SK-N-SH (cell line): ENCODE data around the gene CUBN. TPM values are rescaled to one million over a fixed set of nuclear protein-coding genes. Genes with fewer than 3 reads are reported as not detected.

ENCODE experiments used
- CTCF ChIA-PET: fragments of 300-600, 350-600 bp; formaldehyde crosslinking; extraction: SDS; loops from one replicate; lab custom pipeline; 2021; lab: Yijun Ruan, JAX
- POLR2A ChIA-PET: fragments of 350-600 bp; sonication (Branson Sonifier 250); formaldehyde crosslinking; extraction: SDS; loops from one replicate; lab custom pipeline; 2020; ENCODE audit warnings: antibody characterized with exemption, inconsistent platforms; lab: Yijun Ruan, JAX
- DNase-seq: peaks from one replicate; pipeline ENCODE4 v3.0.0; 2012
- H2AFZ ChIP-seq: fragments of 200-600 bp; sonication (generic); 2 replicates; pipeline ENCODE4 v1.8.1; 2016; ENCODE audit warnings: antibody characterized with exemption, mild to moderate bottlenecking, low read depth
- H3F3A ChIP-seq: fragments of 200-600 bp; sonication (generic); replicated peaks from 2 replicates; pipeline ENCODE3; 2016; ENCODE audit warnings: antibody characterized with exemption, mild to moderate bottlenecking; ENCODE audit not compliant: insufficient read depth
- H3K27ac ChIP-seq, 2 experiments: fragments of 200-500 bp in 1 of 2; fragments of 200-600 bp in 1 of 2; sonication (Bioruptor generic) in 1 of 2; sonication (generic), shearing (Covaris generic) in 1 of 2; 2 replicates each; pipeline versions ENCODE4 v1.5.1 to v1.6.1; 2014 to 2016; ENCODE audit warnings: low read depth in 2 of 2, inconsistent platforms in 1 of 2, low read length in 1 of 2, mild to moderate bottlenecking in 1 of 2, mixed read lengths in 1 of 2
- H3K27me3 ChIP-seq: fragments of 200-600 bp; sonication (generic), shearing (Covaris generic); 2 replicates; pipeline ENCODE4 v1.6.1; 2016; ENCODE audit warnings: mixed run types; ENCODE audit not compliant: insufficient read depth
- H3K36me3 ChIP-seq, 2 experiments: fragments of 200-500 bp in 1 of 2; fragments of 200-600 bp in 1 of 2; sonication (Bioruptor generic) in 1 of 2; sonication (generic) in 1 of 2; replicated peaks in 1 of 2; 2 replicates each; pipeline versions ENCODE3 to v1.5.1; 2014 to 2016; ENCODE audit warnings: low read length in 1 of 2, mild to moderate bottlenecking in 1 of 2; ENCODE audit not compliant: insufficient read depth in 2 of 2, control insufficient read depth in 1 of 2
- H3K4me1 ChIP-seq, 2 experiments: fragments of 200-500 bp in 1 of 2; fragments of 200-600 bp in 1 of 2; sonication (Bioruptor generic) in 1 of 2; sonication (generic), shearing (Covaris generic) in 1 of 2; 2 replicates each; pipeline versions ENCODE4 v1.5.1 to v1.6.1; 2014 to 2016; ENCODE audit warnings: low read depth in 1 of 2, low read length in 1 of 2, mixed run types in 1 of 2; ENCODE audit not compliant: insufficient read depth in 2 of 2, control insufficient read depth in 1 of 2
- H3K4me2 ChIP-seq: fragments of 200-600 bp; sonication (generic), shearing (Covaris generic); 2 replicates; pipeline ENCODE4 v1.6.1; 2017; ENCODE audit warnings: mixed run types
- H3K4me3 ChIP-seq, 2 experiments: fragments of 200-500 bp in 1 of 2; fragments of 200-600 bp in 1 of 2; sonication (Bioruptor generic) in 1 of 2; sonication (generic), shearing (Covaris generic) in 1 of 2; 2 replicates each; pipeline versions ENCODE4 v1.5.1 to v1.8.1; 2014 to 2016; ENCODE audit warnings: low read depth in 2 of 2, inconsistent platforms in 1 of 2, low read length in 1 of 2, mild to moderate bottlenecking in 1 of 2, mixed read lengths in 1 of 2, moderate library complexity in 1 of 2
- H3K79me2 ChIP-seq: fragments of 200-600 bp; sonication (generic); 2 replicates; pipeline ENCODE4 v1.8.1; 2017; ENCODE audit warnings: mild to moderate bottlenecking; ENCODE audit not compliant: insufficient read depth
- H3K9ac ChIP-seq: fragments of 200-600 bp; sonication (generic); 2 replicates; pipeline ENCODE4 v1.6.1; 2017; ENCODE audit warnings: mixed run types
- H3K9me2 ChIP-seq: fragments of 200-600 bp; sonication (generic); 2 replicates; pipeline ENCODE4 v1.6.1; 2017; ENCODE audit warnings: mixed run types
- H3K9me3 ChIP-seq: fragments of 200-600 bp; sonication (generic); 2 replicates; pipeline ENCODE4 v1.6.1; 2017; ENCODE audit warnings: mixed run types, mild to moderate bottlenecking, moderate library complexity
- H4K20me1 ChIP-seq: fragments of 200-600 bp; sonication (generic); 2 replicates; pipeline ENCODE4 v1.6.1; 2017; ENCODE audit warnings: mild to moderate bottlenecking, mixed run types; ENCODE audit not compliant: insufficient read depth
- ELF1 ChIP-seq: IDR thresholded peaks from 2 replicates; pipeline ENCODE4 v1.4.0; 2012
- EP300 ChIP-seq, 2 experiments: IDR thresholded peaks; 2 replicates each; pipeline versions ENCODE4 v1.4.0 to v1.6.1; 2012; ENCODE audit warnings: borderline replicate concordance in 1 of 2, low read depth in 1 of 2, low read length in 1 of 2
- EZH2phosphoT487 ChIP-seq: fragments of 200-600 bp; sonication (generic); IDR thresholded peaks from 2 replicates; pipeline ENCODE4 v1.6.1; 2017; ENCODE audit warnings: low read depth, mixed run types, mild to moderate bottlenecking, antibody characterized with exemption, moderate library complexity, borderline replicate concordance
- FOXJ3 ChIP-seq: sonication (generic); formaldehyde crosslinking; IDR thresholded peaks from 2 replicates; pipeline ENCODE4 v1.5.1; 2020; ENCODE audit warnings: mild to moderate bottlenecking, missing genetic modification reagents
- GABPA ChIP-seq: IDR thresholded peaks from 2 replicates; pipeline ENCODE4 v1.4.0; 2012; ENCODE audit warnings: low read depth, mild to moderate bottlenecking
- TCF12 ChIP-seq: IDR thresholded peaks from 2 replicates; pipeline ENCODE4 v1.4.0; 2012
- TEAD4 ChIP-seq: IDR thresholded peaks from 2 replicates; pipeline ENCODE4 v1.4.0; 2012; ENCODE audit warnings: mild to moderate bottlenecking, borderline replicate concordance; ENCODE audit not compliant: insufficient read depth
- WGBS: methylation state at CpG from one replicate; pipeline ENCODE4 v1.1.6; 2017; ENCODE audit warnings: low lambda C conversion rate; 5-methylcytosine and 5-hydroxymethylcytosine counted together
- polyA plus RNA-seq, 3 experiments: library from polyadenylated mRNA; depleted of rRNA; stranded (reverse); fragments of >200 nt; gene quantifications; 2 replicates each; pipeline ENCODE4 v1.2.3, GENCODE V29; 2012
- TF ChIP-seq, protein P1 (sequence below): IDR thresholded peaks from 2 replicates; pipeline ENCODE4; 2012

The CUBN gene
- polyA plus RNA-seq, 1 of the 3 experiments (the other 2 are of a cell fraction), result 2.4 TPM

- CTCF ChIA-PET, result no interaction called here
These were observed 34.8 kb downstream of the CUBN start for GRCh38 chr10:17094844-17095243.

GRCh38 chr10:17092986-17093803 lies 36.4 kb downstream of the CUBN start:
- H3K9ac ChIP-seq, result no peak overlapping the region
- no peak overlapping the region for H3K4me3 ChIP-seq
- ChIA-PET POLR2A (no interaction called here), CTCF (no interaction called here)
- H3F3A ChIP-seq, result no peaks in the 10 kb centered on the region
- peaks cover 2 to 6% of the 10 kb centered on the region in 2 experiments; a peak in 2 of 4 replicates for H3K4me1 ChIP-seq
- no peak overlapping the region for H2AFZ ChIP-seq
- H3K9me3 ChIP-seq, result peaks cover 27% of the 10 kb centered on the region
- no peak for DNase-seq
- peak; percentile 12 to 77; a peak in 2 of 4 replicates for TF ChIP-seq EP300 (IDR thresholded peaks at IDR 0.05; ENCODE audit: borderline replicate concordance in 1 of 2, low read depth in 1 of 2, low read length in 1 of 2)
- TF ChIP-seq, protein P1, sequence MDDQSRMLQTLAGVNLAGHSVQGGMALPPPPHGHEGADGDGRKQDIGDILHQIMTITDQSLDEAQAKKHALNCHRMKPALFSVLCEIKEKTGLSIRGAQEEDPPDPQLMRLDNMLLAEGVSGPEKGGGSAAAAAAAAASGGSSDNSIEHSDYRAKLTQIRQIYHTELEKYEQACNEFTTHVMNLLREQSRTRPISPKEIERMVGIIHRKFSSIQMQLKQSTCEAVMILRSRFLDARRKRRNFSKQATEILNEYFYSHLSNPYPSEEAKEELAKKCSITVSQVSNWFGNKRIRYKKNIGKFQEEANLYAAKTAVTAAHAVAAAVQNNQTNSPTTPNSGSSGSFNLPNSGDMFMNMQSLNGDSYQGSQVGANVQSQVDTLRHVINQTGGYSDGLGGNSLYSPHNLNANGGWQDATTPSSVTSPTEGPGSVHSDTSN, result peak; percentile 59; the same call in 1 of the 2 replicates
- no peak for TF ChIP-seq EZH2phosphoT487
- peak; percentile 71 for TF ChIP-seq TCF12
- no peaks in the 10 kb centered on the region for H3K79me2 ChIP-seq
- peaks cover 0 to 11% of the 10 kb centered on the region in 2 experiments for H3K36me3 ChIP-seq
- H3K27ac ChIP-seq, result peak overlapping the region; percentile 35 to 89; a peak in 3 of 4 replicates
- no peaks in the 10 kb centered on the region for H3K9me2 ChIP-seq
- WGBS, result 25% methylated on average over 5 of the region's 5 CpGs
- H3K27me3 ChIP-seq, result no peaks in the 10 kb centered on the region
- H4K20me1 ChIP-seq, result no peaks in the 10 kb centered on the region
- H3K4me2 ChIP-seq, result no peak overlapping the region

More at GRCh38 chr10:17094844-17095243, 34.8 kb downstream of the CUBN start:
- Histone ChIP-seq H3K9me2 (no peaks in the 10 kb centered on the region), H3K36me3 (peaks cover 0 to 11% of the 10 kb centered on the region in 2 experiments), H3K4me3 (no peak overlapping the region), H3K27ac (no peak overlapping the region), H3K4me2 (no peak overlapping the region), H3K9ac (no peak overlapping the region), H3K4me1 (peaks cover 0 to 2% of the 10 kb centered on the region in 2 experiments; a peak in 2 of 4 replicates), H3K9me3 (peaks cover 27% of the 10 kb centered on the region), H2AFZ (no peak overlapping the region), H4K20me1 (no peaks in the 10 kb centered on the region), H3K79me2 (no peaks in the 10 kb centered on the region), H3K27me3 (no peaks in the 10 kb centered on the region), H3F3A (no peaks in the 10 kb centered on the region)
- TF ChIP-seq ELF1 (no peak), FOXJ3 (CRISPR knock-in tag) (no peak), EP300 (IDR thresholded peaks at IDR 0.05; ENCODE audit: borderline replicate concordance in 1 of 2, low read depth in 1 of 2, low read length in 1 of 2) (no peak), TEAD4 (no peak), GABPA (no peak)
- POLR2A ChIA-PET, result no interaction called here
- no peak for DNase-seq
